SK-MEL-5 (cell line): Measurements from ENCODE around the gene C19orf47. TPM values are rescaled to one million over a fixed set of nuclear protein-coding genes. Genes with fewer than 3 reads are reported as not detected.
"Not testable (repeated sequence)": the region's sequence is repeated elsewhere in the genome, so short reads cannot be mapped to it uniquely, and the experiment has no call there.

Experiments
- DNase-seq: peaks from one replicate; pipeline ENCODE4 v3.0.0-alpha.2; 2016; ENCODE audit warnings: low read depth, low spot score
- in situ Hi-C: cut with HindIII; loops from 2 replicates; pipeline ENCODE4 v1.10.0; 2016; ENCODE audit warnings: low sequenced_read_pairs, high pct_unique_total_duplicates, low pct_unique_long_range_greater_than_20kb
- total RNA-seq: library from RNA; depleted of rRNA; stranded (reverse); fragments of >200 nt; shearing (Covaris generic); gene quantifications from 2 replicates; pipeline ENCODE4 v1.2.3, GENCODE V29; 2014

The C19orf47 gene
- total RNA-seq, 1 experiment from 2014 or later: 4.1 TPM

DNA sequence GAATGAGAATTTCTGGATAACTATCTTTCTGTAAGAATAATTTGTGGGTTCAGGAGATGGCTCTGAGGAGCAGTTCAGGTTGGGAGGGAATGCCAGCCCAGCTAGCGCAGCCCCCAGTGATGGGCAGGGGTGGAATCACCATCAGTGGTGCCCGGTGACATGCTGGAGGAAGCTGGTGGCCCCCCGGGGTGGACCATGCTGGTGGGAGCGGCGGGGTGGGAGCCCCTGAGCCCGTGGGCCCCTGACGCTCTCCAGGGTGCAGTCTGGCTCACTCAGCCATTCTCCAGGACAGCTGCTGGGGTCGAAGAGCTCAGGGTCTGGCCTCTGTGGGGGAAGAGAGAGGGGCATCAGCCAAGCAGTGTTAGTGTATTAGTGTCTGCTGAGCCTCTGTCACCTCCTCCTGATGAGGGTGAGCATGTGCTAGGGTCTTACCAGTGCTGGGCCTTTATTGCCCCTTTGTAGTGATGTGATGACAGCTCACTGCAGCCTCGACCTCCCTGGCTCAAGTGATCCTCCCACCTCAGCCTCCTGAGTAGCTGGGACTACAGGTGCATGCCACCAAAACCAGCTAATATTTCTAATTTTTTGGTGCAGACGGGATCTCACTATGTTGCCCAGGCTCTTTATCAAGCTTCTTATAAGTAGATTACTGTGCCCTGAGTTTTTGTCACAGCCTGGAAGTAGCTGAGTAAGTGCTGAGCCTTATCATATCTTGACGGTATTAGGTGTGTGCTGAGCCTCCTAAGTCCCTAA is 31.4 kb upstream of the C19orf47 start:
- in situ Hi-C loops: no loop called here
- no peak for DNase-seq

DNA sequence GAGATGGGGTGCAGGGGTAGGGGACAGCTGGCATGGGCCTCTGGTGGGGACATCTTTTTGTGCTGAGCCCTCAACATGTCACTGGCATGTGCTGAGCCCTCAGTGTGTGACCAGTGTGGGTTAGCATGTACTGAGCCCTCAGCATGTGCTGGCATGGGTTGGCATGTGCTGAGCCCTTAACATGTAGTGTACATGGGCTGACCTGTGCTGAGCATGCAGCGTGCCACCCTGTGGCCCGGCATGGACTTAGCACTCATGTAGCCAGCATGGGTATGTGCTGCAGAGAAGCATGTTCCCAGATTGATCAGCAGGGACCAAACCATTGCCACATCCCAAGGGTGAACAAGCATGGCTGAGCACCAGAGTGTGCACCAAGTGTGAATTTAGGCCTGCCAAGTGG is 30.3 kb upstream of the C19orf47 start:
- in situ Hi-C loops: no loop called here
- no peak for DNase-seq

DNA sequence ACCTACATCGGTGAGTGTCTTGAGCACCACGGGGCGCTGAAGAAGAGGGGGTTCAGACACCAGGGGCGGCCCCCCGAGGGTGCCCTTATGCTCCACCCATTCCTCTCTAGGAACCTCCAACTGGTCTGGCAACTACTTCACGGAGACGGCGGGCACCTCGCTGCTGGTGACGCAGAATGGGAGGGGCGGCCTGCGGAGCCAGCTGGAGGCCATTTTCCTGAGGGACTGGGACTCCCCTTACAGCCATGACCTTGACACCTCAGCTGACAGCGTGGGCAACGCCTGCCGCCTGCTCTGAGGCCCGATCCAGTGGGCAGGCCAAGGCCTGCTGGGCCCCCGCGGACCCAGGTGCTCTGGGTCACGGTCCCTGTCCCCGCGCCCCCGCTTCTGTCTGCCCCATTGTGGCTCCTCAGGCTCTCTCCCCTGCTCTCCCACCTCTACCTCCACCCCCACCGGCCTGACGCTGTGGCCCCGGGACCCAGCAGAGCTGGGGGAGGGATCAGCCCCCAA is 29.7 kb upstream of the C19orf47 start:
- DNase-seq: no peak
- in situ Hi-C loops: no loop called here

DNA sequence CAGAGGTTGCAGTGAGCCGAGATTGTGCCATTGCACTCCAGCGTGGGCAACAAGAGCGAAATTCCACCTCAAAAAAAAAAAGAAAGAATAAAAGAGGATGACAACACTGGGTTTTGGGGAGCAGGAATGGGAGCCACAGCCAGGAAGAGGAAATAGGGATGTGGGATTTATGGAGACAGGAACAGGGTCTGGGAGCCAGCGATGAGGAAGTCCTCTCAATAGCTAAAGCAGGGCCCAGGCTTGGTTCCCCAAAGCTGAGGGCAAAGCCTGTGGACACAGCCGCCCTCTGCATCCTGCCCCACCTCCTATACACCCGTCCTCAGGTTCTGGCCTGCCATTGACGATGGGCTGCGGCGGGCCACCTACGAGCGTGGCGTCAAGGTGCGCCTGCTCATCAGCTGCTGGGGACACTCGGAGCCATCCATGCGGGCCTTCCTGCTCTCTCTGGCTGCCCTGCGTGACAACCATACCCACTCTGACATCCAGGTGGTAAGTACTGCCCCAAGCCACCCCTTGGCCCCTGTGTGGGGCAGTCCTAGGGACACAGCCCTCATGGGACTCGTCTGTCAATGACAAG is 28.2 kb upstream of the C19orf47 start:
- in situ Hi-C loops: no loop called here
- DNase-seq: no peak

DNA sequence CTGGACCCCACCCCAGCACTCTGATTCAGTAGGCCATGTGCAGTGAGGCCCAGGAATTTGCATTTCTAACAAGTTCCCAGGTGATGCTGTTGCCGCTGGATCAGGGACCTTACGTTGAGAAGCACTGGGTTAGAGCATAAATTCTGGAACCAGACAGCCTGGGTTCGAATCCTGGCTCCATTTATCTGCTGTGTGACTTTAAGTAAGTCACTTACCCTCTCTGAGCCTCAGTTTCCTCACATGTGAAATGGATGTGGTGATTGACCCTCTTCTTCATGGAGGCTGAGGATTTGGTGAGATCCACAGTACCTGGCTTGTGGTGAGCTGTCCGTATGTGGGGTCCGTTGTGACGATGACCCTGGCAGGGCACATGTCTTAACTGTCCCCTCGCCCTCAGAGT is 25.9 kb upstream of the C19orf47 start:
- in situ Hi-C loops: no loop called here
- DNase-seq: no peak

DNA sequence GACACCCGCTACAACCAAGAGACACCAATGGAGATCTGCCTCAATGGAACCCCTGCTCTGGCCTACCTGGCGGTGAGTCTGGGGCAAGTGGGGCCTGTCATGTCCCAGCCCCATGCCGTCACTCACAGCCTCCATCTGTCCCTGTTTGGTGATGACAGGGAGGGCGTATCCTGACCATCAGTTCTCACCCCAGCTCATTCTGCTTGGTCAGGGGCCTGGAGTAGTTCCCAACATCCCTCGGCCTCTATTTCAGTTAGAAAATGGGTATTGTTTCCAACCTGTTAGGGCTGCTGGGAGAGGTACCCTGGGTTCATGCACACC is 23.6 kb upstream of the C19orf47 start:
- in situ Hi-C loops: no loop called here

DNA sequence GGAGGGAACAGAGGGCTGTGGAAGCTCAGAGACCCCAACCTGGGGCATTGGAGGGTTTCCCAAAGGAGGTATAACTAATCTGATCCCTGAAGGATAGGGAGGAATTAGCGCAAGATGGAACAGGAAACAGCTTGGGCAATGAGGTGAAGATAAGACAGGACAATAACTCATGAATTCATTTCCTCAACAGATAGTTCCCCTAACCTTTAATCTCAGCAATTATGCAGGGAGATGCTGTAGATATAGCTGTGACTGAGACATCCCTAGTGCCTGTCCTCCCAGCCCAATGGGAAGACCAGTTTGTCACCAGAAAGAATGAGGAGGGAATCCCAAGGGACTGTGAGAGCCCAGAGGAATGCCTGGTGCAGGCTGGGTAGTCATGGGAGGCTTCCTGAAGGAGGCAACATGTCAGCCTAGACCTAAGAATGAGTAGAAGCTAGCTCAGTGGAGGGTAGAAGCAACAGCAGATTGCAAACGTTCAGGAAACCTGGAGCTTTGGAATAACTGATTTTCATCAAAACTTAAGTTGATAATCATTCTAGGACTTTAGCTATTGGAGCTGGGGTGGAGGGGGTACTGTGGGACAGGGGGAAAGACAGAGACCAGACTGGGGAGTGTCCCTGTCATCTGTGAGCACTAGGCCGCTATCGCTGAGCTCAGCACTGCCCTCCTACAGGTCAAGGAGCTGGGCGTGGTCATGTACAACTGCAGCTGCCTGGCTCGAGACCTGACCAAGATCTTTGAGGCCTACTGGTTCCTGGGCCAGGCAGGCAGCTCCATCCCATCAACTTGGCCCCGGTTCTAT is 23.0 kb upstream of the C19orf47 start:
- in situ Hi-C loops: no loop called here

More for the DNA sequence above, 23.6 kb upstream of the C19orf47 start:
- DNase-seq: no peak

DNA sequence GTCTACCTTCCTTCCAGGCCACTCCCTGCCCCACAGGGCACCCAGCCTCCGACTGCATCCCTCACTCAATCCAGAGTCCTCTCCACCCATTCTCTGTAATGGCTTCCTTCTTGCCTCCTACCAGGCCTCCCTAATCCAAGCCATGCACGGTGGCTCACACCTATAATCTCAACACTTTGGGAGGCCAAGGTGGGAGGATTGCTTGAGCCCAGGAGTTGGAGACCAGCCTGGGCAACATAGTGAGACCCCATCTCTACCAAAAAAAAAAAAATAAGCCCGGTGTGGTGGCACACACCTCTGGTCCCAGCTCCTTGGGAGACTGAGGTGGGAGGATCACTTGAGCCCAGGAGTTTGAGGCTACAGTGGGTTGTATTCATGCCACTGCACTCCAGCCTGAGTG is 22.1 kb upstream of the C19orf47 start:
- DNase-seq, in situ Hi-C loops: not testable (repeated sequence)

More for the DNA sequence above, 23.0 kb upstream of the C19orf47 start:
- DNase-seq: no peak

DNA sequence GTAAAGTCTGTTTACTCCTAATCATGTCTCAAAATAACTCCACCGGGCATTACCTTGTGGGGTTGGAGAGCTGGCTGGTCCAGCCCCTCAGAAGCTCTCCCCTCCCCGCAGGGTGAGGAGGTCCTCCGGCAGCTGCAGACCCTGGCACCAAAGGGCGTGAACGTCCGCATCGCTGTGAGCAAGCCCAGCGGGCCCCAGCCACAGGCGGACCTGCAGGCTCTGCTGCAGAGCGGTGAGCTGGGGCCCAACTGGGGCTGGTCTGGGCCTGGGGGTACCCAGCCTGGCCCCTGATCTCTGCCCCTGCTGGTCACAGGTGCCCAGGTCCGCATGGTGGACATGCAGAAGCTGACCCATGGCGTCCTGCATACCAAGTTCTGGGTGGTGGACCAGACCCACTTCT is 21.6 kb upstream of the C19orf47 start:
- no peak for DNase-seq
- in situ Hi-C loops: no loop called here

DNA sequence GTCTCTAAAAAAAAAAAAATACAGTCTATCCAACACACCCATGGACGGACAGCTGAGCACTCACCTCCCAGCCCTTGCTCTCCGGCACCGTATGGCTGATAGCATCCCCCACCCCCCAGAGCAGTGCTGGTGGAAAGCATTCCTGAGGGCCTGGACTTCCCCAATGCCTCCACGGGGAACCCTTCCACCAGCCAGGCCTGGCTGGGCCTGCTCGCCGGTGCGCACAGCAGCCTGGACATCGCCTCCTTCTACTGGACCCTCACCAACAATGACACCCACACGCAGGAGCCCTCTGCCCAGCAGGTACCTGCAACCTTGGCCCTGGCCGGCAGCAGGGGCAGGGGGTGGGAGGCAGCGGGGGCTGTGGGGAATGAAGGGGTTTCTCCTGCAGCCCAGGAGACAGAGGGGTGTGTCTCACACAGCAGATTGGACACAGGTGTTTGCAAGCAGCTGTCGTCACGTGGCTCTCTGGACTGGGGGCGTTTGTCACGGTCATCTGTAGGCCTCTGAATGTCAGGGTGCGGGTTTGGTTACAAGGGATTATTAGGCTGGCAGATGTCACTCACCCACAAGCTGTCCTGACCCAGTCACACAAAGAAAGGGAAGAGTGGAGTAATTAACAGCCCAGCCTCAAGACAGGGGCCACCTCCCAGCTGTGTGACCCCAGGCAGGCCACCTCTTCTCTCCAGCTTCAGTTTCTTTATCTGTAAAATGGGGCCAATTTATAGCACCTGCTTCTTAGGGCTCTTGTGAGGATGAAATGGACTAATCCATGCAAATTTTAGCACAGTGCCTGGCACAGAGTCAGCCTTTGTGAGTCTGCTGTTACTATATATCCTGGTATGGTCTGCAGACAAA is 19.6 kb upstream of the C19orf47 start:
- DNase-seq: no peak
- in situ Hi-C loops: no loop called here

DNA sequence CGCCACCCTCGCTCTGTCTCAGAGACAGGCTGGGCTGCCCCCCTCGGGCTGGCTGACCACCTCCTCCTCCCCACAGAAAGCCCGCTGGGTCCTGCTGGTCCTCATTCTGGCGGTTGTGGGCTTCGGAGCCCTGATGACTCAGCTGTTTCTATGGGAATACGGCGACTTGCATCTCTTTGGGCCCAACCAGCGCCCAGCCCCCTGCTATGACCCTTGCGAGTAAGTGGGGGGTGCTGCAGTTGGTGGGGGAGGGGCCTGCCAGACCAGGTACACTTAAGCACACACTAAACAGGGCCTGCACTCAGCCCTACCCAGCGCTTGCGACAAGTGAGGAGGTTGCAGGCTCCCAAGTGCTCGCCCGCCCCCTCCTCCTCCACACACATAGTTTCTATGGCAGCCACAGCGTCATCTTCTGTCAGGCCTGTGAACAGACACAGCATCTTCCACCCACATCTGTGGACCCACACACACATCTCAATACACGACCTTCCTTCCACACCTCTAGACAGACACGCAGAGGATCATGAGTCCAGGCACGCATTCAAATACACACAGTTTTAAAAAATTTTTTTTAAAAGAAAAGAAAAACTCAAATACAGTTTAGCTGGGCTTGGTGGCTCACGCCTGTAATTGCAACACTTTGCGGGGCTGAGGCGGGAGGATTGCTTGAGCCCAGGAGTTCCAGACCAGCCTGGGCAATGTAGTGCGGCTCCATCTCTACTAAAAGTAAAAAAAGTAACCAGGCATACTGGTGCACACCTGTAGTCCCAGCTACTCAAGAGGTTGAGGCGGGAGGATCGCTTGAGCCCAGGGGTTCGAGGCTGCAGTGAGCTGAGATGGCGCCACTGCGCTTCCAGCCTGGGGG is 18.7 kb upstream of the C19orf47 start:
- in situ Hi-C loops: no loop called here
- no peak for DNase-seq

DNA sequence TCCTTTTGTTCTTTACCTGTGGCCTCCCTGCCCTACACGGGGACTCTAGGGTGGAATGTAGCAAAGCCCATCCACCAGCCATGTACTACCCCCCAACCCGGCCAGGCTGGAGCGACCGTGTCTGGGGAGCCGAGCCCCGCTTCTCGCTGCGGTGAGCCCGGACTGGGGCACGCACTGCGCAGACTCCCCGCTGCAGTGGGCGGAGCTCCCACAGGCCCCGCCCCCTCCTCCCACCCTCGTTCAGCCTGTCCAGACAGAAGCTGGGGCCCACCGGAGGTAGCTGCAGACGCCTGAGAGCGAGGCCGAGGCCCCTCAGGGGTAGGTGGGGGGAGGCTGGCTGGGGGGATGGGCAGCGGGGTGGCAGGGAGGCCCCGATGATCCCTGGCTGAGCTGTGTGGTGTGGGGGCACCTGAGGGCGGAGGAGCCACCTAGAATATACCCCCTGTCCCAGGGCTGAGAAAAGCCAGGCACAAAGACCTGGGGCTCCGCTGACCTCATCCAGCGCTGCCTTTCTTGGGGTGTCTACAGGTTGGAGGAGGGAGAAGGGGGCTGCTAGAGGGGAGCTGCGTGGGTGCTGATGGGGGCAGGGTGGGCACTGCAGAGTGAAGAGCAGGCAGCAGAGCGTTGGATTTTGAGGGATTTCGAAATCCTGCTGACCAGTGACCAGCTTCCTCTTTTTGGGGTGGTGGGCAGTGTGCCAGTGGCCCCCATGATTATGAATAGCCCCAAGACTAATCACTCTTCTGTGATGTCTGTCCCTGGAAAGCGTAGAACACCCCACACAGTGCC is 17.6 kb upstream of the C19orf47 start:
- in situ Hi-C loops: no loop called here
- peak; percentile 27 for DNase-seq

DNA sequence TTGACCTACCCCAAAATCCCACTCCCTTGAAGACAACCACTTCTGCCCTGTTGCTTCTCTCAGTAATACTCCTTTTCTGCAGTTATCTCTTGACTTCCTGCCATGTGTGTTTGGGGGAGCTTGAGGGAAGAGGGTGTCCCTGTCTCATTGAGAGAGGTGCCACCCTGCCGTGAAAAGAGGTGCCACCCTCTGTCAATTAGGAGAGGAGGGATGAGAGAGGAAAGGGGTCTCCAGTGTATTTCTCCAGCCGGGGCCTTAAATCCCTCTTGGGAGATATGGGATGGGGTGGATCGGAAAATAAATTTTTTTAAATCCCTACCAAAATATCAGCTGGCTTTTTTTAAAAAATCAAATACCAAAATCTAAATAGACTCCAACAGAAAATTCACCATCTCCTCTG is 16.8 kb upstream of the C19orf47 start:
- no peak for DNase-seq
- in situ Hi-C loops: no loop called here

DNA sequence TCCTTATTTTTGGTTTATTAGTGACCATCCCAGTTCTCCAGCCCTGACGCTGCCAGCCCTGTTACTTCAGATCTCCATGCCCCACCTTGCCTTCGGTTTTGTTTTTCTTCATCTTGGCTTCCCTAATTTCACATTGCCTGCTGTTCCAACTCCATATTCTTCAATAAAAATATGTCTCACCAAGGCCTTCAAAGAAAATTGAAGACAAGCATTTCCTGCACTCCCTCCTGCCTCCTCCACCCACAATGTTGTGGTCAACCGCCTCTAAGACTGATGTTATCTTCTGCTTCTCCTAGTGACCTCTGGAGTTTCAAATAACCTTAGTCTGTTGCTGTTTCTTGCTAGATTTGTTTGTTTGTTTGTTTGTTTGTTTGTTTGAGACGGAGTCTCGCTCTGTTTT is 14.9 kb upstream of the C19orf47 start:
- in situ Hi-C loops: no loop called here
- DNase-seq: no peak

DNA sequence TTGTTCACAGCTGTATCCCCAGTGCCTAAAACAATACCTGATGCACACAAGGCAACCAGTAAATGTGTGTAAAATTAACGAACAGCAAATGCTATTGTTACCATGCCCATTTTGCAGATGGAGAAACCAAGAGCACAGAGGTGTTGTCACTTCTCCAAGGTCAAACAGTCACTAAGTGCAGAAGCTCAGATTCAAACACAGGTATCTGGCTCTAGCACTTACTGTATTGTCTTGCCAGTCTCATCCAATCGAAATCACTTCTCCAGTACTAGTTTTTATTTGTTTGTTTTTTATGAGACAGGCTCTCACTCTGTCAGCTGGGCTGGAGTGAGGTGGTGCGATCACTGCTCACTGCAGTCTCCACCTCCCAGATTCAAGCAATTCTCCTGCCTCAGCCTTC is 14.0 kb upstream of the C19orf47 start:
- in situ Hi-C loops: no loop called here

DNA sequence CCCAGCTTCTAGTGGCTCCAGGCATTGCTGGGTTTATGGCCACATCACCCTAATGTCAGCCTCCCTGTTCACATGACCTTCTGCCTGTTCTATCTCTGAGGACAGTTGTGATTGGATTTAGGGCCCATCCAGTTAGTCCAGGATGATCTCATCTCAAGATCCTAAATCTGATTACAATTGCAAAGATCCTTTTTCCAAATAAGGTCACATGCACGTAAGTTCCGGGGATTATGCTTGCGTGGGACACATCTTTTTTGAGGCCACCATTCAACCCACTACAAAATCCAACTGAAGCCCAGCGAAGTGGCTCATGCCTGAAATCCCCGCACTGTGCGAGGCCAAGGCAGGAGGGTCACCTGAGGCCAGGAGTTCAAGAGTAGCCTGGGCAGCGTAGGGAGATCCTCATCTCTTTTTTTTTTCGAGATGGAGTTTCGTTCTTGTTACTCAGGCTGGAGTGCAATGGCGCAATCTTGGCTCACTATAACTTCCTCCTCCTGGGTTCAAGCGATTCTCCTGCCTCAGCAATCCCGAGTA is 12.6 kb upstream of the C19orf47 start:
- no peak for DNase-seq
- in situ Hi-C loops: no loop called here

More for the DNA sequence above, 14.0 kb upstream of the C19orf47 start:
- no peak for DNase-seq
